ENCODE data around the gene CASD1. TPM values are rescaled to one million over a fixed set of nuclear protein-coding genes. Genes with fewer than 3 reads are reported as not detected.

The CASD1 gene
- total RNA-seq, 1 donor from 2014 or later, result 22.8 TPM

GRCh38 chr7:94512735-94513564 is 3.3 kb downstream of the CASD1 start:
- no peak for DNase-seq (ENCODE audit: low spot score)

DNA sequence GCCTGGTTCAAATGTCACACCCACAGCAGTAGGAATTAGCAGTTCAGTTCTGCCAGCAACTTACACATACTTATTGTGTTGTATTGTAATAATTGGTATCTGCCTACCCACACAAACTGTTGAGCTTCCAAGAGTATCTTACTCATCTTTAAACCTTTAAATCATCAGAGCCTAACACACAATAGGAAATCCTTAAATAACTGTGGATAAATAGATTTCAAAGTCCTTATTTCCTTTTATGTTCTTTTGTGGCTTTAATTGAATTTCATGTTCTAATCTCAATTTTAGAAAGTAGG is 3.9 kb downstream of the CASD1 start:
- DNase-seq (ENCODE audit: low spot score), result no peak

- no peak for DNase-seq (ENCODE audit: low spot score)
Measured at GRCh38 chr7:94514140-94514889, 4.7 kb downstream of the CASD1 start.

DNA sequence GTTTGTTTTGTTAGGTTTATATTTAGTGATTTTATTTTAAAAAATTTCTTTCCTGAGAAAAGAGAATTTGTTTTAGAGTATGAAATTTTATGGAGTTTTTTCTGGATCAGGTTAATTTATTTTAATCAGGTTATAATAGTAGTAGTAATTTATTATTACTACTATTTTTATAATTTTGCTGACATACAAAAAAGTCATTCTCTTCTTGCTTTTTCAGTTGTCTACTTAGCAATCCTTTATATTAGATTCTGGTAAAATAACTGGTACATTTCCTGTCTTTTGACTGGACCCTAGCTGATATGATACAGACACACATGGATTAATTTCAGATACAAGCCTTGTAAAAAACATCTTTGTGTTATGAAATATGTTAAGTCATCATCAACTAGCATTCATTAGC is 5.3 kb downstream of the CASD1 start:
- DNase-seq (ENCODE audit: low spot score), result no peak

DNA sequence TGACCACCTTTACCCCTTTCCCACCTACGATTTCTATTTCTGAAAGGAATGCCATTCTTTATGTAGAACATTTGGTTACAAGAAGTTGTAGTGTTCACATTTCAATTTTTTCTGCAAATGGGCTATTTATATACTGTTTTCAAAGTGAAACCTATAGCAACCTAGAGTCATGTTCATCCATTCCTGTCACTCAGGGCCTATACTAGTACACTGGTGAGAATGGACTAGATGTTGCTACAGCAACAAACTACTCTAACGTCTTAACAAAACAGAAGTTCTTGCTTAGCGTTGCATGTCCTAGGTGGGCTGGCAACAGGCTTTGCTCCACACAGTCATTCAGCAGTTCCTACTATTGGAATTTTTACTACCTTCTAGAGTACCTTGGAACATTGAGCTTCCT is 16.3 kb downstream of the CASD1 start:
- no peak for DNase-seq (ENCODE audit: low spot score)

GRCh38 chr7:94529516-94529915 is 19.9 kb downstream of the CASD1 start:
- DNase-seq (ENCODE audit: low spot score), result no peak

- DNase-seq (ENCODE audit: low spot score), result no peak
Measured at GRCh38 chr7:94530109-94530508, 20.5 kb downstream of the CASD1 start.

DNA sequence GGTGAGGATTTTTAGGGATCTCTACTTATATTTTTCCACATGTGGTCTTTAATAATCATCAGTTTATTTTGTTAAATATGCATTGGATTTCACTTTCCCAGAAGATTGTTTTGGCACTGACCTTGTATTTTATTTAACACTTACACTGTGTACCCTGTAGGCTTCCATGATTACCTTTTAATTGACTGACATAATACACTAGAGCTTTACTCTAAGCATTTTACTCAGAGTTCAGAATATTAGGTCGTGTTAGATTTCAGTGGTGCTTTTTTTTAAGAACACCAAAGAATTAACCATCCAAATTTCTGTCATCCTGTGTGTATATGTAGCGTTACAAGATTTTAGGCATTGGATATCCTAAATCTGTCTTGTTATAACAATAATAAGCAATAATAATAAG is 23.1 kb downstream of the CASD1 start:
- DNase-seq (ENCODE audit: low spot score), result no peak

- DNase-seq (ENCODE audit: low spot score), result no peak
Measured at GRCh38 chr7:94540428-94540827, 30.8 kb downstream of the CASD1 start.

GRCh38 chr7:94547126-94547525 is 37.5 kb downstream of the CASD1 start:
- no peak for DNase-seq (ENCODE audit: low spot score)

GRCh38 chr7:94556028-94556427 is 46.4 kb downstream of the CASD1 start:
- no peak for DNase-seq (ENCODE audit: low spot score)

DNA sequence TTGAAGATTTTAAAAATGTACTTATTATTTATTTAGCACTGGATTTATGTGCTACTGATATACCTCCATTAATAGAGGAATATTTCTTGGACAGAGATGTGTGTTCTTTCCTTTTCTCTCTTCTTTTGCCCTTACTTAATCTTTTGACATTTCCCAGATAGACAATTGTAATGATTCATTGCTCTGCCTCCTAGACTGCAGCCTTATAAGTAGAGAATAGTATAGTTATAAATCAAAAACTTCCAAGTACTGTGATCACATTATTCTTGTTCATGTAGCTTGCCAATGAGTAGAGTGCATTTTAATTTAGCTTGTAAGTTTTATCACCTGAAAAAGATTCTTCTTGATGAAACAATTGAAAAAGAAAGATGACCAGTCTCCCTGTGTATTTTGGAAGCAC is 47.6 kb downstream of the CASD1 start:
- no peak for DNase-seq (ENCODE audit: low spot score)

GRCh38 chr7:94559972-94560371 is 50.4 kb downstream of the CASD1 start:
- no peak for DNase-seq (ENCODE audit: low spot score)

- no peak for DNase-seq (ENCODE audit: low spot score)
Measured at GRCh38 chr7:94561841-94562514, 52.4 kb downstream of the CASD1 start.

- DNase-seq (ENCODE audit: low spot score), result no peak
Measured at GRCh38 chr7:94562525-94562924, 52.9 kb downstream of the CASD1 start.

GRCh38 chr7:94565247-94565894 is 55.8 kb downstream of the CASD1 start:
- DNase-seq (ENCODE audit: low spot score), result no peak

DNA sequence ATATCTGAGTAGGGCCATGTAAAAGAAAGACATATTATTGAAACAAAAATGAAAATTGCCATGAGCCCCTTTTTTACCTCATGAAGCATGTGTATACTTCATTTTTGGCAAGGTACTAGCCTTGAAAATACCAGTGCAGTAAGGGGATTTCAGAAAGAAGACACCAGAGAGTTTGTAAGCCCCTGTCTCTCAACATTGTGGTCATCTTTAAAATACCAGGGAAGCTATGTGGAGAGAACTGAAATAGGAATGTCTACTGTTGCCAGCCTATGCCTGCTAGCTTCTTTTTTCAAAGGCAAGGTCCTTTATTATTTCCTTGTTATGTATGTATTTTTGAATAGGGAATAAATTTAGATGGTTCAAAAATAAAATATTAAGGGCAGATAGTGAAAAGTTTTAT is 57.8 kb downstream of the CASD1 start:
- DNase-seq (ENCODE audit: low spot score), result no peak

- no peak for DNase-seq (ENCODE audit: low spot score)
Measured at GRCh38 chr7:94571816-94572215, 62.2 kb downstream of the CASD1 start.

DNA sequence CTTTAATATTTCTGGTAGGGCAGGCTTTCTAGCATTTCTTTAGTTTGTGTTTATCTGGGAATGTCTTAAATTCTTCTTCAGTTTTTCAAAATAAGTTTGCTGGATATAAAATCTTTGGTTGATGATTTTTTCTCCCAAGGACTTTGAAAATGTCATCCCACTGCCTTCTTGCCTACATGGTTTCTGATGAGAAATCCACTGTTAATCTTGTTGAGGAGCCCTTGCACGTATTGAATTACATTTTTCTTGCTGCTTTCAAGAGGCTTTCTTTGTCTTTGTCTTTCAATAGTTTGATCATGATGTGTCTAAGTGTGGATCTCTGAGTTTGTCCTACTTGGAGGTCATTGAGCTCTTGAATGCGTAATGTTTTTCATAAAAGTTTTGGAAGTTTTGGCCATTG is 66.0 kb downstream of the CASD1 start:
- DNase-seq (ENCODE audit: low spot score), result no peak

DNA sequence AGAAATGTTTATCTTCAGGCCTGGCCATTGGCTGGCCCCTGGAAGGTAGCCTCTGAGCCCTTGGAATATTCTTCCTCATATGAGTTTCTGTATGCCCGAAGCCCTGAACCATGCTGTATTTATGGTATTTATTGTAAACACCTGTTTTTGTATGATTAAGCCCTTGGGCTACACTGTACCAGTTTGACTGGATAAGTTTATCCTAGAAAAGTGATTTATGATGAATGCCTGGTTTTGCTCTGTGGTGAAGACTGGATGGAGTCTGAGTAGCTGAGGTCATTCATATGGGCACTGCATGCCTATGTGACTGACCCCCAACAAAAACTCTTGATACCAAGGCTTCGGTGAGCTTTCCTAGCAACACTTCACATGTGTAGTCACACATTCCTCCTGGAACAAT is 66.7 kb downstream of the CASD1 start:
- DNase-seq (ENCODE audit: low spot score), result no peak

- no peak for DNase-seq (ENCODE audit: low spot score)
Measured at GRCh38 chr7:94577357-94577756, 67.7 kb downstream of the CASD1 start.

DNA sequence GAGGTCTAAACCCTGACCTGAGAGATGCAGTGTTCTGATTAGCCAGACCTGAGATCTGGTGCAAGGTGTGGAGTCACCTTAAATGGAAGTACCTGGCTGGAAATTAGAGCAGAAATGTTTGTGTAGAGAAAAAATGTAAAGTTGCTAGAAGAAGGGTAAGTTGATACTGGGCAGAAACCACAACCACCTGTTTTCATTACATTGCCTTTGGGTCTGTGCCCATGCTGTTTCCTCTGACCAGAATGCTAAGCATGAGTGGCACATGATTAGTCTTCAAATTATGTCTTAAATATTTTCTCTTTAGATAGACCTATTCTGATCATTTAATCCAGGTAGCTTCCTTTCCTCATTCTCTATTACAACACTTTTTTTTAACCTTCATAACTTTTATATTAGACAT is 69.0 kb downstream of the CASD1 start:
- no peak for DNase-seq (ENCODE audit: low spot score)
